ENCODE results near the gene BDH1.

GRCh38 chr3:197475997-197476525 lies 79.7 kb downstream of the BDH1 start:
- TF ChIP-seq CTCF (IDR thresholded peaks at IDR 0.05) (no peak), POLR2A (IDR thresholded peaks at IDR 0.05) (no peak)
